ENCODE results near the gene CCDC7.
"Not testable (repeated sequence)": the region's sequence is repeated elsewhere in the genome, so short reads cannot be mapped to it uniquely, and the experiment has no call there.

The CCDC7 gene

DNA sequence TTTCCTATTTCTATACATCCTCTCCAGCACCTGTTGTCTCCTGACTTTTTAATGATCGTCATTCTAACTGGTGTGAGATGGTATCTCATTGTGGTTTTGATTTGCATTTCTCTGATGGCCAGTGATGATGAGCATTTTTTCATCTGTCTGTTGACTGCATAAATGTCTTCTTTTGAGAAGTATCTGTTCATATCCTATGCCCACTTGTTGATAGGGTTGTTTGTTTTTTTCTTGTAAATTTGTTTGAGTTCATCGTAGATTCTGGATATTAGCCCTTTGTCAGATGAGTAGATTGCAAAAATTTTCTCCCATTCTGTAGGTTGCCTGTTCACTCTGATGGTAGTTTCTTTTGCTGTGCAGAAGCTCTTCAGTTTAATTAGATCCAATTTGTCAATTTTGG is 253.7 kb downstream of the CCDC7 start:
- DNase-seq (ENCODE audit: low read depth in 2 of 2) = not testable (repeated sequence)

DNA sequence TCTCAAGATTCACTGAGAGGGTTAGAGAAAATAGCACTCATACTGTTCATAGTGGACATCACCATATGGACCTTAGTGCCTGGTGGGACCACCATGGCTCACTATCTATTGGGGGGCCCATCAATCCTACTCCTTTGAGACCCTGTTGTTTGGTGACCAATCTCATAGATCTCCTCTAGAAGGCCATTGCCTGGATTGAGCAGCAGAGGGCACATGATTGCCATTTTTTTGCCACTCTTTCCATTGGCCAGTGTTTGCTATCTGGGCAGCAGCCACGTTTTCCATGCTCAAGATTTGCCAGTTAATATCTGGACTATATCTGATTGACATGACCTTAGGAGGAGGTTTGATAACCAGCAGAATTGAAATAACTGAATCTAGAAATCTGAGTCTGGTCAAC is 267.6 kb downstream of the CCDC7 start:
- no peak for DNase-seq (ENCODE audit: low read depth in 2 of 2)

GRCh38 chr10:32731527-32731926 is 285.6 kb downstream of the CCDC7 start:
- DNase-seq (ENCODE audit: low read depth in 2 of 2) = no peak

DNA sequence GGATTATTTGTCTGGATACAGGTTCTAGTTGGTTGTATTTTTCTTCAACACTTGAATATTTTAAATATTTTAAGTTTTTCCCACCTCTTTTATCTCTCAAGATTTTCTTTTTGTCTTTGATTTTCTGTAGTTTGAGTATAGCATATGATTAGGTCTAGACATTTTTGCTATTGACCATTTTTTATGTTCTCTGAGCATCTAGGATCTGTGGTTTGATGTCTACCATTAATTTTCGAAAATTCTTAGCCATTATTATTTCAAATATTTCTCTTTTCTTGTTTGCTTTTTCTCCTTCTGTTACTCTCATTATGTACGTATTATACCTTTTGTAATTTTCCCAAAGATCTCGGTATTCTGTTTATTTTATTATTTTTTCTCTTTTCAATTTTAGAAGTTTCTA is 293.0 kb downstream of the CCDC7 start:
- DNase-seq (ENCODE audit: low read depth in 2 of 2) = no peak

DNA sequence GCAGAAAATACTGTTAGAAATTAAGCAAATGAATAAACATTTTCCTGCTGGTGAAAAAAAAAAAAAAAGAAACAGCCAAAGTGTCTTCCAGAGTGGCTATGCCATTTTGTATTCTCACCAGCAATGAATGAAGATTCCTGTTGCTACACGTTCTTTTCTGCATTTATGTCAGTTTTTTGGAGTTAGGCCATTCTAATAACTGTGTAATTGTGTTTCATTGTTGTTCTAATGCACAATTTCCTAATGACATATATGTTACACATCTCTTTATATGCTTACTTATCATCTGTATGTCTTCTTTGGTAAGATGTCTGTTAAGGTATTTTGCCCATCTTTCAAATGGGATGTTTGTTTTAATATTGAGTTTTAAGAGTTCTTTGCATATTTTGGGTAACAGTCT is 298.4 kb downstream of the CCDC7 start:
- no peak for DNase-seq (ENCODE audit: low read depth in 2 of 2)

DNA sequence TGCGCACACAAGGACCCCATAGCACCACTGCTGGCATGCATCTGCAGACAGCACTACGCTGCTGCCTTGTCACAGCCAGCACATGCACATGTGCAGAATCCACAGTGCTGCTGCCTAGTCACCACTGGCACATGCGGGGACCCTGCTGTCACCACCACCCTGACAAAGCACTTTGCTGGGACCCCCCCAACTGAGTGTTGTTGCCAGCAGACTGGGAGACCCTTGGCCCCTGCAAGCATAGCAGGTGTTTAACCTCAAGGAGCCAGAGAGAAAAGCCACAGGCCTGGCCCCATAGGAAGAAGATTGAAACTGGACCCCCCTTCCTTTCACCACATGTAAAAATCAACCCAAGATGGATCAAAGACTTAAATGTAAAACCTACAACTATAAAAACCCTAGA is 300.9 kb downstream of the CCDC7 start:
- DNase-seq (ENCODE audit: low read depth in 2 of 2) = no peak

- DNase-seq (ENCODE audit: low read depth in 2 of 2) = no peak
These were observed 305.6 kb downstream of the CCDC7 start for GRCh38 chr10:32751582-32751981.

DNA sequence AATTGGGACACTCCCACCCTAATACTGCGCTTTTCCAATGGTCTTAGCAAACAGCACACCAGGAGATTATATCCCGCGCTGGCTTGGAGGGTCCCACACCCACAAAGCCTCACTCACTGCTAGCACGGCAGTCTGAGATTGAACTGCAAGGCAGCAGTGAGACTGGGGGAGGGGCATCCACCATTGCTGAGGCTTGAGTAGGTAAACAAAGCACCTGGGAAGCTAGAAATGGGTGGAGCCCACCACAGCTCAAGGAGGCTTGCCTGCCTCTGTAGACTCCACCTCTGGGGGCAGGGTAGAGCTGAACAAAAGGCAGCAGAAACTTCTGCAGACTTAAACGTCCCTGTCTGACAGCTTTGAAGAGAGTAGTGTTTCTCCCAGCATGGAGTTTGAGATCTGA is 309.0 kb downstream of the CCDC7 start:
- DNase-seq (ENCODE audit: low read depth in 2 of 2) = not testable (repeated sequence)

DNA sequence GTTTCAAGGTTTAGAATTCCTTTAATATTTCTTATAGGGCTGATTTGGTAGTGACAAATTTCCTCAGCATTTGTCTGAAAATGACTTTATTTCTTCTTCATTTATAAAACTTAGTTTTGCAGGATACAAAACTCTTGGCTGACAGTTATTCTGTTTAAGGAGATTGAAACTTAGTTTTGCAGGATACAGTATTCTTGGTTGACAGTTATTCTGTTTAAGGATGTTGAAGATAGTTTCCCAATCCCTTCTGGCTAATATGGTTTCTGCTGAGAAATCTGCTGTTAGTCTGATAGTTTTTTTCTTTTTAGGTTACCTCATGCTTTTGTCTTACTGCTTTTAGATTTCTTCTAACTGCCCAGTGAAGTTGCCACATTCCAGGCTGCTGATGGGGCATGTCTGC is 325.3 kb downstream of the CCDC7 start:
- no peak for DNase-seq (ENCODE audit: low read depth in 2 of 2)

- no peak for DNase-seq (ENCODE audit: low read depth in 2 of 2)
These were observed 327.2 kb downstream of the CCDC7 start for GRCh38 chr10:32773105-32773504.

- DNase-seq (ENCODE audit: low read depth in 2 of 2) = no peak
These were observed 341.0 kb downstream of the CCDC7 start for GRCh38 chr10:32786968-32787367.

- DNase-seq (ENCODE audit: low read depth in 2 of 2) = no peak
These were observed 341.8 kb downstream of the CCDC7 start for GRCh38 chr10:32787690-32788284.

GRCh38 chr10:32788359-32788758 is 342.4 kb downstream of the CCDC7 start:
- no peak for DNase-seq (ENCODE audit: low read depth in 2 of 2)

GRCh38 chr10:32790483-32790882 is 344.5 kb downstream of the CCDC7 start:
- DNase-seq (ENCODE audit: low read depth in 2 of 2) = no peak

- no peak for DNase-seq (ENCODE audit: low read depth in 2 of 2)
These were observed 347.1 kb downstream of the CCDC7 start for GRCh38 chr10:32793033-32793432.

- peak in 1 of 2 donors; percentile 1 for DNase-seq (ENCODE audit: low read depth in 2 of 2)
These were observed 349.8 kb downstream of the CCDC7 start for GRCh38 chr10:32795598-32796183.

DNA sequence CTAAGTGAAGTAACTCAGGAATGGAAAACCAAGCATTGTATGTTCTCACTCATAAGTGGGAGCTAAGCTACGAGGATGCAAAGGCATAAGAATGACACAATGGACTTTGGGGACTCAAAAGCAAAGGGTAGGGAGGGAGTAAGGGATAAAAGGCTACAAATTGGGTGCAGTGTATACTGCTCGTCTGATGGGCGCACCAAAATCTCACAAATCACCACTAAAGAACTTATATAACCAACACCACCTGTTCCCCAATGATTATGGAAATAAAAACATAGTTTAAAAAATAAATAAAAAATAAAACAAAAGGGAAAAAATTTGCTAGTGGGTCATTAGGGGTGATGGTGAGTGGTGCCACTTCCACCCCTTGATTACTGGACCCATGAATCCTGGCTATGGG is 351.5 kb downstream of the CCDC7 start:
- DNase-seq (ENCODE audit: low read depth in 2 of 2) = not testable (repeated sequence)

GRCh38 chr10:32846974-32847373 is 401.0 kb downstream of the CCDC7 start:
- no peak for DNase-seq (ENCODE audit: low read depth in 2 of 2)

DNA sequence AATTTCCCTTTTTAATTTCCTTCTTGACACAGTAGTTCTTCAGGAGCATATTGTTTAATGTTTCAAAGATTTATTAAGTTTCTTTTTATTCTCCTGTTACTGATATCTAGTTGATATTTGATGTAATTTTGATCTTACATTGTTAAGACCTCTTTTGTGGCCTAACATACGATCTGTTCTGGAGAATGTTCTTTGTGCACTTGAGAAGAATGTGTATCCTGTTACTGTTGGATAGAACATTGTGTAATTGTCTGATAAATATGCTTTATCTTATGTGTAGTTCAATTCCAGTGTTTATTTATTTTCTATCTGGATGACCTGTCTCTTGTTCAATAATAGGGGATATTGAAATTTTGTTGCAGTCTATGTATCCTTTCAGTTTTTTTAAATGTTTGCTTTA is 405.4 kb downstream of the CCDC7 start:
- DNase-seq (ENCODE audit: low read depth in 2 of 2) = no peak

GRCh38 chr10:32854435-32854834 is 408.5 kb downstream of the CCDC7 start:
- no peak for DNase-seq (ENCODE audit: low read depth in 2 of 2)

GRCh38 chr10:32865170-32865569 is 419.2 kb downstream of the CCDC7 start:
- no peak for DNase-seq (ENCODE audit: low read depth in 2 of 2)

DNA sequence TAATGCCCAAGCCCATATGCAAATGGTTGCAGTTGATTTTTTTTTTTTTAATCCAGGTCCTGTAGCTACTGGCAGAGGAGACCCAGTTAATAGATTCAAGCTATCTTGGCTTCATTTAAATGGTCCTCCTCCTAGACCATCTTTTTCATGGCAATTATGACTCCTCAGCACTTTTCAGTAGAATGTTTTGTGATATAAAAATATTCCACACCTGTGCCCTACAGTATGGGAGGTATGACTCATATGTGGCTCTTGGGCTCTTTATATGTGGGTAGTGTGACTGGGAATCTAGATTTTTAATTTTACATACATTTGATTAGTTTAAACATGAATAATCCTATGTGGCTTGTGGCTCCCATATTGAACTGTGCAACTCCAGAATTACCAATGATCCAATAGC is 432.0 kb downstream of the CCDC7 start:
- no peak for DNase-seq (ENCODE audit: low read depth in 2 of 2)

GRCh38 chr10:32878646-32879045 is 432.7 kb downstream of the CCDC7 start:
- no peak for DNase-seq (ENCODE audit: low read depth in 2 of 2)

GRCh38 chr10:32882076-32882475 is 436.1 kb downstream of the CCDC7 start:
- no peak for DNase-seq (ENCODE audit: low read depth in 2 of 2)

Data from stimulated activated CD4-positive, alpha-beta T cell treated with anti-CD3 and anti-CD28 coated beads, Interleukin-1b, Interleukin-23, amount 100 ng/mL, for 1 hour (primary cell).